ENCODE data around the gene NKAIN1.

The NKAIN1 gene

DNA sequence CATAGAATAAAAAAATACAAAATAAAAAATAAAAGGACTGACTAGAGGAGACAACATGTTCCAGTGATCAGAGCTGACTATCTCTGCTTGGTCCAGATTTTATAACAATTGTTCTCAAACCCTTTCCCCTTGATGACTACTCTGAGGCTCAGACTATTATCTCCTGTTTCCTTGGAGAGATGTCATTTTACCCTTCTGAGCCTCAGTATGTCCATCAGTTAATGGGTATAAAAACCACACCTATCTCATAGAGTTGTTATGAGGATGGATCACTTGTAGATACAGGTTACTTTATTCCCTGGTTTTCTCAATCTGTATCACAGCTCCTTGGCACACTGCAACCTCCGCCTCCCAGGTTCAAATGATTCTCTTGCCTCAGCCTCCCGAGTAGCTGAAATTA lies 7.0 kb downstream of the NKAIN1 start:
- DNase-seq (ENCODE audit: low spot score), result no peak

DNA sequence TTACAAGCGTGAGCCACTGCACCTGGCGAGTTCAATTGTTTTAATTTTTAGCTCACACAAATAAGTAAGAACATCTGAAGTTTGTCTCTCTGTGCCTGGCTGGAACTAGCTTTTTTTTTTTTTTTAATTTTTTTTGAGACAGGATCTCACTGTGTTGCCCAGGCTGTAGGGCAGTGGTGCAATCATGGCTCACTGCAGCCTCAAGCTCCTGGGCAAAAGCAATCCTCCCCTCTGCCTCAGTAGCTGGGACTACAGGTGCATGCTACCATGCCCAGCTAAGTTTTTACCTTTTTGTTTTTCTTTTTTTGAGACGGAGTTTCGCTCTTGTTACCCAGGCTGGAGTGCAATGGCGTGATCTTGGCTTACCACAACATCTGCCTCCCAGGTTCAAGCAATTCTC lies 7.9 kb downstream of the NKAIN1 start:
- DNase-seq (ENCODE audit: low spot score), result no peak

DNA sequence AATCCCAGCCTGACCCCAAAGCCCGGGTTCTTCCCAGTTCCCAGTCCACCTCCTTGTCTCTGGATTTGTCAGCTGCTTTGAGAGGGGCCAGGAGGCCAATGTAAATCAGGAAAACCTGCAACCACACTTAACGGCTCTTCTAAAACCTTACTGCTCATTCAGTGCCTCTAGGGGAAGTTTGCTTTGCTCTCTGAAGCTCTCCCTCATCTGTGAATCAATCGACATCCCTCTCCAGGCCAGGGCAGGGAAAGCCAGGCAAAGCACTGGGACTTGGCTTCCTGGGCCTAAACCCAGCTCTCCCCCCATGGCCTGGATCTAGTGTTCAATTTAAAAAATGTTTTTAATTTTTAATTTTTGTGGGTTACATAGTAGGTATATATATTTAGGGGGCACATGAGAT lies 9.3 kb downstream of the NKAIN1 start:
- no peak for DNase-seq (ENCODE audit: low spot score)

DNA sequence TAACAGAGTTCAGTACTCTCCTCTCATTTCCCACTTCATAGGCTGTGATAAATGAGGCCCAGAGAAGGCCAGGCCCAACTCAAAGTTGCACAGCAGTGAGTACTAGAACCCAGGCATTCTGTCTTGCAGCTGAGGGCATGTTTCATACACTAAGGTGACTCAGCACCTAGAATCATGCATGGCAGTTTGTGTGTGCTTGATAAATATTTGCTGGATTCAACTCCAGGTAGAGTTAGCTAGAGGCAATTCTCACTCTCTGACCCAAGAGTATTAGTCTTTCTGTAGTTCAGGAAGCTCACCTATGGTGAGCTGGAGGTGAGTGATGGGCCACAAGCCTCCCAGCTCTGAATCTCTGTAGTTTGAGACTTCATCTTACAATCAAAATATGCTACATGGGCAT lies 10.7 kb downstream of the NKAIN1 start:
- DNase-seq (ENCODE audit: low spot score), result no peak

DNA sequence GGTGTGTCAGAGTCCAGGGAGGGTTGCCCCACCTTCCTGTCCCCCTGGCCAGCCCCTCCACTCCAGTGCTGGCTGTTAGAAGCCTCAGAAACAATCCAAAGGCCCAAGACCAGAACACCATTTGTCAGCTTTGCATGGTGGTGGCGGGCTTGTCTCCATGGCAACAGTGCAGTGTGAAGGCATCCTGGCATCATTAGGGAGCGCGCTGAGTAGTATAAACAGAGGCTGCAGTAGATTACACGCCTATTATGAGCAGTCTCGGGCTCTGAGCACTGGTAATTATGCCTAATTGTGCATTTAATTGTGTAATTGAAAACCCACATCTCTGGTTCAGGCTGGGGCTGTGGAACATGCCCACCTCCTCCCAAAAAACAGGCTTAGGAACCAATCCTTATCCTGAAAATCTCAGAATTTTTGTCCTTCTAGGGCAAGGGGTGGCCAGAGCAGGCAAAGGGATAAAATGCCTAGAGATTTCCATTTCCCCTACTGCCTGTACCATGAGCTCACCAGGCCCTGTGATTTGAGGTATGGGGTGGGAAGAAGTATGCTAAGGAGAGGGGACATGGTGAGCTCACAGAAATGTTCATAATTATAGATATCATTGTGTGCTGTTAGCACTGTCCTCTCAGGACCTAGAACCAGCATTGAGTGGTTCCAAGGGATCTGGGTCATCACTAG lies 11.7 kb downstream of the NKAIN1 start:
- no peak for DNase-seq (ENCODE audit: low spot score)

DNA sequence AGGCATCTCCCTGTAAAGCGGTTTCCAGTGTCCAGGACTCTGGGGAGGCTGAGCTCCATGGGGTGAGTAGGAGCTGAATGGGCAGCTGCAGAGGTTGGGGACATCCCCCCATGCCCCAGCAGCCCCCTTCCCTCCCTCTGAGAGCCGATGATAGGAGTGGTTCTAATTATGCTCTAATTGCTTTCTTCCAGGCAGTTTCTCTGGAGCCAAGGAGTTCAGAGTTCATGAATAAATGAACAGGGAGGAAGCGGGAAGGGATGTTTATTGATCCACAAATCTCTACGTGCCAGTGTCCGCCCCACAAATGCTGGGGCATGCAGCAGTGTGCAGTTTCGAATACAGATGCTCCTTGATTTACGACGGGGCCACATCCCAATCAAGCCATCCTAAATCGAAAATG lies 15.6 kb downstream of the NKAIN1 start:
- DNase-seq (ENCODE audit: low spot score), result no peak

DNA sequence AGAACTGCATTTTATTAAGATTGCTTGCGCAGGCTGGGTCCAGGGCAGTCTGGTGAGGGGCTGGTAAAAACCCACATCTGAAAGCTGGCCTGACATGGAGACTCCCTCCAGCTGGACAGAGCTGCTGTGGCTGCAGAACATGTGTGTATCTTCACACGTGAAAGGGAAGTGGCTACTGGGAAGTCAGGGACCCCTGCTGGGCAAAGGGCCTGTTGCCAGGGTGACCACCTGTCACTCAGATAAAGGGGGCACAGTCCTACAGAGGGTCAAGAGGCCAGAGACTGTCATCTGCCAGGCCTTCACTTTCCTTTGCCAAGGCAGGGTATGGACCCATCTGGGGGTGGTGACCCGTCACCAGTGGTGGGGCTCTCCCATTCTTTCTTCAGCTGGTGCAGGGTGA lies 17.5 kb downstream of the NKAIN1 start:
- DNase-seq (ENCODE audit: low spot score), result no peak

DNA sequence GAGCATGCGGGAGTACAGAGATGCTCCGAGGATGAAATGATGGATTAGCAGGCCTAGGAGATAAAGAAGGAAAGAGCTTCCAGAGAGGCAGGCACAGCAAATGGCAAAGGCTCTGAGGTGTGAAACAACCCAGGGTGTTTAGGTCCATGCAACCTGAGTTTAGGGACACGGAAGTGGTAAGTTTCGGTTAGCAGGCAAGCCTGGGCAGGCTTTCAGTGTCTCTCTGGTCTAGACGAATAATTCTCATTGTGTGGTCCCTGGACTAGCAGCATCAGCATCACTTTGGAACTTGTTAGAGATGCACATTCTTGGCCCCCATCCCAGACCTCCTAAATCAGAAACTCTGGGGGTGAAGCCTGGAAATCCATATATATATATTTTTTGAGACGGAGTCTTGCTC lies 18.6 kb downstream of the NKAIN1 start:
- DNase-seq (ENCODE audit: low spot score), result no peak

DNA sequence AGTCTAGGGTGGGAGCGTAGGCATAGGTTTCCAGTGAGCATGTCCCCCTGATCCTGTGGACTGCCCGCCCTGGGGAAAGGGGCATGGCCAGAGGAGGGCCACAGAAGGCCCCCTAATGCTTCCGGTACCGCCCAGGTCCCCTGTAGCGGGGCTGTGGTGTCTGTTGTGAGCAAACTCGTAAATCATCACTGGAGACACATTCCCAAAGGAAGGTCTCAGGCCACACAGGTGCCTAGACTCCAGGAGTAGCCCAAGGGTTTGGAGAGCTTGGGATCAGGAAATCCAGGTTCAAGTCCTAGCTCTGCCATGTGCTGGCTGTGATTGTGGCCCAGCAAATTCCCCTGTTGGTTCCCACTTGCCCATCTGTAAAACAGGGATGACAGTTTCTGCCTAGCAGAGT lies 20.2 kb downstream of the NKAIN1 start:
- DNase-seq (ENCODE audit: low spot score), result no peak

DNA sequence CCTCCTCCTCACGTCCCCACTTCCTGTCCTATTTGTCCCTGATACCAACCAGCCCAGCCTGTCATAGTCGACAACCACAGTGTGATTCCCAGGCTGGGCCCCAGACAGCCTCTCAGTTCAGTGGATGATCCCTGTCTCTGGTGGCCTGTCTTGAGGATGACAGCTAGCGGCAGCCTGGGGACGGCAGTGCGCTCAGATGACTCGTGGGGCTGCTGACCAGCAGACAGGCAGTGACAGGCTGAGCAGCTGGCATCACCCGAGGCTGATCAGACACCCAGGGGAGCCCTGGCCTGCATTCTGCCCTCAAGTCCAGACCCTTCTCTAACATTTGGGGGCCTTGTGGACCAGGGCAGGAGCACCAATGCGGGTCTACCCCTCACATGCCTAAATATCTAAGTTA lies 21.0 kb downstream of the NKAIN1 start:
- DNase-seq (ENCODE audit: low spot score), result no peak

DNA sequence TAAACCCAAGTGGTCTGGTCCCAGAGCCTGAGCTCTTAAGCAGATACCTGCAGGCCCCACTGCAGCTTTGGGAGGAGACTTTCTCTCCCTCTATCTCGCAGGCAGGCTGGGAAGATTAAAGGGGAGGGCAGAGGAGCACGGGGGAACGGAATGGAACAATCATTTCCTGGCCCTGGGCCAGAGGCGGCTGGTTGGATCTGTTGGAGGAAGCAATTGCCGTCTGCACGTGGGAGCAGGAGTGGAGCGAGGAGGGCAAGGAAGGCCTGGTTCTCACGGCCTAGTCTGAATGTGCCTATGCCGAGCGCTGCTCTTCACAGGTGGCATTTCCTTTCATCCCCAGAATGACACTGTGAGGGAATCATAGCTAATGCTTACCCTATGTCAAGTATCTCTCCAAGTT lies 23.7 kb downstream of the NKAIN1 start:
- no peak for DNase-seq (ENCODE audit: low spot score)

DNA sequence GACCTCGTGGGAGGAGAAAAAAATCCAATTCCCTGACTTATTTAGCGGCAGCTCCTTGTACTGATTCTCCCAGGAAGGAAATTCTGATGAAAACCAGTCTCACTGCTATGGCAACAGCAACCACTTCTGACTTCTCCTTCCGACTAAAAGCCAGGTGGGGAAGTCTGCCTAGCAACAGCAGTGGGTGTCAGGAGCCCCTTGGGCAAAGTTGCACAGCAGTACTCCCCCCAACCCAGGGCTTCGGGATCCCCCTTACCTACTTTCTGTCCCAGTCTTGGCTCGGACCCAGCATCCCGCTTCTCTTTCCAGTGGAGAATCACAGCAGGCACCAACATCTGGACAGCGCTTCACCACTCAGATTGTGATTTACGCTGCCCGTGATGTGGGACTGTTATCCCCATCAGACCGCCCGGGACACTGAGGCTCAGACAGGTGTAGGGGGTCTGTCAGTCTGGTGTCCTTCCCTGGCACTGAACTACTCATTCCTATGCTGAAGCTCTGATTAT lies 24.6 kb downstream of the NKAIN1 start:
- no peak for DNase-seq (ENCODE audit: low spot score)

DNA sequence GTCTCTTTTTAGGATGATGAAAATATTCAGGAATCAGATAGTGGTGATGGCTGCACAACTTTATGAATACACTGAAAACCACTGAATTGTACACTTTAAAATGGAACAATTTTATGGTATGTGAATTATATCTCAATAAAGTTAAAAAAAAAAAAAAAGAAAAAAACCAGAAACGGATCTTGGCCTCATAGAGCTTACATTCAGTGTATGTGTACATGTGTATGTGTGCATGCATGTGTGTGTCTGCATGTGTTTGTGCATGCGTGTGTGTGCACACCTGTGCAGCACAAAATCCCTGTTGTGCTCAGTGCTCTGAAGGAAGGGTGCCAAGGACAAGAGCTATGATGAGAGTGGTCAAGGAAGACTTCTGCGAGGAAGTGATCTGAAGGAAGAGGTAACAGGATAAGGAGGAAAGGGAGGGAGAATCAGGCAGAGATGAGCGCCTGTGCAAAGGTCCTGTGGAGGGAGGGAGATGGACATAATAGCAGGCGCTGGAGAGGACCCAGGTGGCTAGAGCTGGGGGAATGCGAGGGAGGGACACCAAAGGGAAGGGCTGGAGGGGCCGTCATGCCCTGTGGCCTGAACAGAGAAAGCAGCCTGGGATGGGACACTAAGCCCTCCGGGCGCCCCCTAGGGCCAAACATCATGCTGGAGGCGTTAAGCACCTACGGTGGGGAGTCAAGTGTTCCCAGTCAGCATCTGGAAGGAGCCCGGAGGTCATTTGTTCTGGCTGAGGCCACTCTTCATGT lies 25.2 kb downstream of the NKAIN1 start:
- no peak for DNase-seq (ENCODE audit: low spot score)

DNA sequence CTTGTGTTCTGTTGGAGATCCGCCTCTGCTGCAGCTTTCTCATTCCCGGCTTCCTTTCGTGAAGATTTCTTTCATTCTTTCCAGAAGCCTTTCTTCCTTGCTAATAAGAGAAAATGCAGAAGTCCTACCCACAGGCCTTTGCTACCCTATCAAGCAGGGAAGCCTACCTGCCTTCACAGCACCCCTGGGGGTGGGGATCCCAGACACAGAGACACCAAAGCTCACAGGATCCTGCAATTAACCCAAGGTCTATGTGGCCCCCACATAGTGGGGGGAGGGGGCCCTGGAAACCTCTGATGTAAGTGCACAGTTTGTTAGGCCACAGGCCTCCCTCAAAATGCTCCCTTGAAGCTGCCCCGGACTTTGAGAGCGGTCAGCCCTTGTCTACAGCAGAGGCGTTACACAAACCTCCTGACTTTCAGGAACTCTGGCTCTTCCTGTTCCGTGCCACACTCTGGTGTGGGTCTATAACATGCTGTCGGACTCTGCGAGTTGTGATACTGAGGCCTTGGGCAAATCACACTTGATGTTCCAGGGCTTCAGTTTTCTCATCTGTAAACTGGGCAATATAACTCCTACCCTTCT lies 31.2 kb downstream of the NKAIN1 start:
- no peak for DNase-seq (ENCODE audit: low spot score)

DNA sequence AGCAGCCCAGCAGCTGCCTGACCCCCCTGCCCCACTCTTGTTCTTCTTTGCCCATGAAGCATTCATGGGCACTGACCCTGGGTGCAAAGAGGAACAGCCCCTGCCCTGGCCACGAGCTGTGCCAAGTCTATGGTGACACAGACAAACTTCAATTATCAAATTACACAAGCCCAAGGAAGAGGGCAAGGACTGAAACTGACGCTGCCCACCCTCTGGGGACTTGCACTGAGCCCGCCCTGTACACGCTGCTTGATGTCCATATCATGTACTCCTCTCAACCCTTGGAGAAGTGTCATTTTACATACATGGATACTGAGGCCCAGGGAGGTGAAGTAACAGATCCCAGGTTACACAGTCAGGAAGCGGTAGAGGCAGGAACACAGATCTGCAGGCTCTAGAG lies 32.1 kb downstream of the NKAIN1 start:
- DNase-seq (ENCODE audit: low spot score), result no peak

DNA sequence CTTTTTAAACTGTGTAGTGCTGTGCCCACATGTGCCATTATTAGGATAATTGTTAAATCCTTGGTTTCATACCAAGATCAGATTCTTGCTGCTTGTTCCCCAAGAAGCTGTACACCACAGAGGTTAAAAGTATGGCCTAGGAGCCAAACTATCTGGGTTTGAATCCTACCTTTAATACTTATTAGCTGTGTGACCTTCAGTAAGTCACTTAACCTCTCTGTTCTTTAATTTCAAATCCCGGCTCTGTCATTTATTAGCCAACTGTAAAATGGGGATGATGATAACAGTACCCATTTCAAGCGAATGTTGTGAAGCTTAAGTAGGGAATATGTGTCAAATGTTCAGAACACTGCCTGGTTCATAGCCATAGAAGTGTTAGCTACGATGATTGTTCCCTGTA lies 32.6 kb downstream of the NKAIN1 start:
- DNase-seq (ENCODE audit: low spot score), result no peak

DNA sequence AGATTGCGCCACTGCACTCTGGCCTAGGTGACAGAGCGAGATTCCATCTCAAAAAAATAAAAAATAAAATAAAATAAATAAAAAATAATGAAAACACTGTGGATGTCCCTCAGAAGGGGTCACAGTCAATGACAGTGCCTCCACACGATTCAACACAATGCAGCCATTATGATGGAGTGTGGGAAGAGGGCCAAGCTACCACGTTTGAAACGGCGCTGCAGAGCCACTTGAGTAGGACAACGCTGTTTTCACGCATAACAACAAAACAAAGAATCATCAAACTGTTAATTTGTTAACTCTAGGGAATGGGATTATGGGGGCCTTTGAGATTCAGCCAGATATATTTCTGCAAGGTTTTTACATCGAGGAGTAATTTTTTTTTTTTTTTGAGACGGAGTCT lies 36.5 kb downstream of the NKAIN1 start:
- DNase-seq (ENCODE audit: low spot score), result no peak

DNA sequence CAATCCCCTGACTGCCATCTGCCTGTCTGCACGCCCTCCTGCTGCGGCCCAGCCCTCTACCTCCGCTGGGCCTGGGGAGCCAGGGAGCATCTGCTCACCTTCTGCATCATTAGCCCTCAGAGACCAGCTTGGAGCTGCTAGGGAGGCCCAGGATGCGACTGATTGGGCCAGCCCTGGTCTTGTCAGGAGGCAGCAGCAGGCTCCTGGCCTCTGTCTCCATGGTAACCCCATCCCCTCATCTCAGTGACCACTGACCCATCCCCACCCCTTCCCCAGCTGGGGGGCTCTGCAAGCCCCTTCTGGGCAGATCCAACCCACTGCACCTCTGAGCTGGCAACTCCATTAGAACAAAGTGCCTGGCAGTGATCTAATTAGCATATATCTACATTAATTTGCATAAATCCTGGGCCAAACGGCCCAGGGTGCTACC lies 37.7 kb downstream of the NKAIN1 start:
- DNase-seq (ENCODE audit: low spot score), result no peak

DNA sequence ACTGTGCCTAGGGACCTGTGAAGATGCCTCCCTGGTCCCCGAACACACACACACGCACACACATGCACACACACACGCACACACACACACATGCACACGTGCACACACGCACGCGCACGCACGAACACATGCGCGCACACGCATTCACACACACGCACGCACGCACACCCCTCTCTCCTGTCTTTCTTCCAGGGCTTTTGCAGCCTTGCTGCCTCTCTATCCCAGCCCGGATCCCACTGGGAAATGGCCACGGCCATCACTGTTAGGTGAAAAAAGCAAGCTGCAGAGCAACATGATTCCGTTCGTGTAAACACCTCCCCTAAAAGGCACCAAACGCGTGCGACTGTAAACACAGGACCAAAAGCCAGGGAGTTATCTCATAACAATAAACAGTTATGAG lies 39.7 kb downstream of the NKAIN1 start:
- DNase-seq (ENCODE audit: low spot score), result no peak

DNA sequence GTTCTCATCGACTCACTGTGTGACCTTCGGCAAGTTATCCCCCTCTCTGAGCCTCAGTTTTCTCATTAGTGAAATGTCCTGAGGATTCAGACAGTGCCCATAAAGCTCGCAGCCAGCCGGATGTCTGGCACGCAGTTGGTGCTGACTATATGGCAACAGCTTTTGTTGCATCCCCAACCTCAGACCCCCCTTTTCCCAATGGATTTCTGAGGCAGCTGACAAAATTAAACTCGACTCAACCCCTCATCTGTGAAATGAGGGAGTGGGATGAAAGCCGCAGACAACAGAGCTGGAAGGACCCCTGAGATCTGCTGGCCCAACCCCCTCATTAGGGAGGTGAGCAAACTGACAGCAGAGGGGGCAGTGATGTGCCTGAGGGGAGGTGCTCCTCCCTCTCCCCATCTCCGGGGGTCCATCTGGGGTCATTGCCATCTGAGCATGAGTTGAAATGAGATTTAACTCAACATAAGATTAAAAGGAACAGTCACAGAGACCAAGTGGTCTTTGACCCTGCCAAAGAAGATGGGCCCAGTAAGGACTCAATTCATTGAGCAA lies 40.4 kb downstream of the NKAIN1 start:
- DNase-seq (ENCODE audit: low spot score), result no peak

DNA sequence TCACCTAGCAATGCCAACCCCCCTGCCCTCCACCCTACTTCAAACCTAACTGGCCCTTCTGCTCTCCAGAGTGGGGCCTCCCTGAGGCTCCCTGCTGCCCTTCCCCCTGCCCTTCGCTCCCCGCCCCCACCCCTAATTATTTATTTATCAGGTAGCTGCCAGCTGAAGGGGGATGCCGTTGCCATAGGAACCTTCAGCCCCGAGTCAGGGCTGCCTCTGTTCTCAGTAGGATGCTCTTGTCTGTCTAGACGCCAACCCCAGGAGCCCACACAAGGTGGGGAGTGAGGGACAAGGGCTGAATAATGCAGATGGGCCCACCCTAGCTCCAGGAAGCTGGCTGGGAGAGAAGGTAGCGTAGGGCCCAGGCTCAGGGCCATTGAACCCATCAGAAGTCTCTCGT lies 41.1 kb downstream of the NKAIN1 start:
- no peak for DNase-seq (ENCODE audit: low spot score)

DNA sequence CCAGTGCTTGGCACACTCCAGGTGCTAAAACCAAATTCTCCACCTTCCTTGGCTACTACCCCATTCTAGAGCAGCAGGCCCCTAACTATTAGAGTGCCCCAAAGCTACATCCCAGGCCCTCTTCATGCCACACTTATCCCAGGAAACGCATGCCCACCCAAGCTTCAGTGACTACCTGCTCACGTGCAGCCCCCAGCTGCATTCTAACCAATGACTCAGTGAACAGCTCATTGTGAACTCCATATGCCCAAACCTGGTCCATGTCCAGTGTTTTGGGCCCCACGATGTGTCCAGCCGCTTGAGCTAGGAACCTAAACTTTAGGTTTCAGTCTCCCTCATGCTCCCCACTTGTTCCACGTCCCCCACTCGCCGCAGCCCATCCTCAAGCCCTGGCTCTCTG lies 41.5 kb downstream of the NKAIN1 start:
- DNase-seq (ENCODE audit: low spot score), result no peak

DNA sequence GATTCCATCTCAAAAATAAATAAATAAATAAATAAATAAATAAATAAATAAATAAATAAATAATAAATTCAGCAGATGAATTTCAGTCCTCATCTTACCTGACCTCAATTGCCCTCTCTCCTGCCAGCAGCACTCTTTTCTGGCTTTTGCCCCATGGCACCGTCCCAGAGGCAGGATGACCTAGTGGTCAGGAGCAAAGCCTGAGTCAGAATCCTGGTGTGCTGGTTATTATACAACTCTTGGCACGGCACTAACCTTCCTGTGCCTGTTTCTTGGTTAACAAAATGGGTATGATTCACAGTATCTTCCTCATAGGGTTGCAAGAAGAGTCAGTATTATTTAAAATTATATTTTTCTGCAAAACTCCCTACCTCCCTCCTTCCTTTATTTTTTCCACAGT lies 43.0 kb downstream of the NKAIN1 start:
- DNase-seq (ENCODE audit: low spot score), result no peak
